Testis (tissue), 2 donors: ENCODE measurements around the gene CDC42BPB.

Experiments used
- CTCF ChIP-seq, 3 experiments: fragments of 450-650 bp in 2 of 3; fragments of 200-600 bp in 1 of 3; sonication (generic) in 1 of 3; IDR thresholded peaks; one replicate each; pipeline ENCODE4 v1.5.1; 2016 to 2019; ENCODE audit warnings: antibody characterized with exemption in 3 of 3, mild to moderate bottlenecking in 2 of 3, moderate library complexity in 1 of 3
- POLR2A ChIP-seq: fragments of 450-650 bp; IDR thresholded peaks from one replicate; pipeline ENCODE4 v1.6.1; 2017; ENCODE audit warnings: antibody characterized with exemption, mild to moderate bottlenecking, moderate library complexity

GRCh38 chr14:102907303-102907844 lies 150.0 kb downstream of the CDC42BPB start:
- no peak for TF ChIP-seq CTCF (IDR thresholded peaks at IDR 0.05)
- no peak for TF ChIP-seq POLR2A
